CD14-positive monocyte (primary cell): ENCODE data around the gene ACTBL2. TPM values are rescaled to one million over a fixed set of nuclear protein-coding genes. Genes with fewer than 3 reads are reported as not detected.

Experiments used
- DNase-seq, 3 donors: peaks; one replicate each; pipeline ENCODE4 v3.0.0-alpha.2; 2011 to 2022
- H2AFZ ChIP-seq: 2 replicates; pipeline ENCODE4 v1.6.0; 2012; ENCODE audit warnings: mild to moderate bottlenecking, low read depth, low read length, inconsistent platforms; ENCODE audit not compliant: insufficient read depth, poor library complexity, severe bottlenecking
- H3K27ac ChIP-seq, 2 donors: 1 replicate in 1 of 2; 2 replicates in 1 of 2; pipeline ENCODE4 v1.5.1; 2012 to 2013; ENCODE audit warnings: low read length in 2 of 2, control low read depth in 1 of 2, inconsistent platforms in 1 of 2, low read depth in 1 of 2, mild to moderate bottlenecking in 1 of 2
- H3K27me3 ChIP-seq, 2 donors: one replicate each; pipeline versions ENCODE4 v1.6.0 to v1.6.1; 2011 to 2013; ENCODE audit warnings: low read length in 2 of 2; ENCODE audit not compliant: control insufficient read depth in 2 of 2, insufficient read depth in 2 of 2
- H3K36me3 ChIP-seq, 2 donors: replicated peaks in 1 of 2; 1 replicate in 1 of 2; 2 replicates in 1 of 2; pipeline versions ENCODE4 v1.5.1 to v1.6.1; 2012 to 2013; ENCODE audit warnings: low read length in 2 of 2, control low read depth in 1 of 2, inconsistent platforms in 1 of 2, mild to moderate bottlenecking in 1 of 2; ENCODE audit not compliant: insufficient read depth in 2 of 2, control insufficient read depth in 1 of 2
- H3K4me1 ChIP-seq, 2 donors: 1 replicate in 1 of 2; 2 replicates in 1 of 2; pipeline versions ENCODE4 v1.5.1 to v1.6.1; 2012 to 2013; ENCODE audit warnings: low read length in 2 of 2, control low read depth in 1 of 2, inconsistent platforms in 1 of 2, mild to moderate bottlenecking in 1 of 2, moderate library complexity in 1 of 2; ENCODE audit not compliant: insufficient read depth in 2 of 2, control insufficient read depth in 1 of 2
- H3K4me2 ChIP-seq: replicated peaks from 2 replicates; pipeline ENCODE3; 2012; ENCODE audit warnings: low read length, moderate library complexity, mild to moderate bottlenecking; ENCODE audit not compliant: poor library complexity, severe bottlenecking; ENCODE audit errors: extremely low read depth
- H3K4me3 ChIP-seq, 3 experiments: fragments of 200-600 bp in 1 of 3; sonication (generic) in 1 of 3; replicated peaks in 1 of 3; 1 replicate in 2 of 3; 2 replicates in 1 of 3; pipeline ENCODE4 v1.5.1; 2011 to 2013; ENCODE audit warnings: low read length in 3 of 3, mild to moderate bottlenecking in 3 of 3, control low read depth in 2 of 3, low read depth in 2 of 3, inconsistent platforms in 1 of 3, moderate library complexity in 1 of 3
- H3K79me2 ChIP-seq: 2 replicates; pipeline ENCODE4 v1.6.0; 2012; ENCODE audit warnings: mild to moderate bottlenecking, control low read depth, inconsistent platforms, low read length, moderate library complexity; ENCODE audit not compliant: insufficient read depth
- H3K9ac ChIP-seq: 2 replicates; pipeline ENCODE4 v1.6.0; 2017; ENCODE audit warnings: low read length, mild to moderate bottlenecking; ENCODE audit not compliant: insufficient read depth, poor library complexity, severe bottlenecking
- H3K9me3 ChIP-seq, 2 donors: replicated peaks in 1 of 2; 1 replicate in 1 of 2; 2 replicates in 1 of 2; pipeline versions ENCODE4 v1.5.1 to v1.6.1; 2012 to 2013; ENCODE audit warnings: low read length in 2 of 2, control low read depth in 1 of 2; ENCODE audit not compliant: control insufficient read depth in 1 of 2, insufficient read depth in 1 of 2
- H4K20me1 ChIP-seq: 2 replicates; pipeline ENCODE4 v1.6.0; 2012; ENCODE audit warnings: mild to moderate bottlenecking, low read length, control low read depth, moderate library complexity; ENCODE audit not compliant: insufficient read depth
- H3K27ac Mint-ChIP-seq, 7 donors: one replicate each; pipeline ENCODE4 v1.8.0; 2020; ENCODE audit warnings: mild to moderate bottlenecking in 7 of 7, mixed read lengths in 7 of 7, moderate library complexity in 6 of 7, inconsistent platforms in 2 of 7
- H3K27me3 Mint-ChIP-seq, 3 donors: one replicate each; pipeline ENCODE4 v1.8.0; 2021 to 2022; ENCODE audit warnings: low read depth in 3 of 3, mild to moderate bottlenecking in 3 of 3, mixed read lengths in 3 of 3, moderate library complexity in 3 of 3, inconsistent platforms in 1 of 3
- H3K36me3 Mint-ChIP-seq, 2 donors: one replicate each; pipeline ENCODE4 v1.8.0; 2020; ENCODE audit warnings: mixed read lengths in 2 of 2, inconsistent platforms in 1 of 2, mild to moderate bottlenecking in 1 of 2
- H3K4me1 Mint-ChIP-seq: one replicate; pipeline ENCODE4 v1.8.0; 2020; ENCODE audit warnings: mild to moderate bottlenecking, mixed read lengths
- H3K4me3 Mint-ChIP-seq, 2 donors: one replicate each; pipeline ENCODE4 v1.8.0; 2020; ENCODE audit warnings: mild to moderate bottlenecking in 2 of 2, mixed read lengths in 2 of 2, moderate library complexity in 1 of 2
- H3K9me3 Mint-ChIP-seq, 7 donors: one replicate each; pipeline ENCODE4 v1.8.0; 2020 to 2022; ENCODE audit warnings: mixed read lengths in 7 of 7, mild to moderate bottlenecking in 6 of 7, moderate library complexity in 6 of 7, inconsistent platforms in 2 of 7
- WGBS: methylation state at CpG from one replicate; pipeline ENCODE4 v1.1.5; 2013; ENCODE audit warnings: missing lambda C conversion rate; ENCODE audit not compliant: insufficient coverage; 5-methylcytosine and 5-hydroxymethylcytosine counted together
- intact Hi-C, 2 donors: fragments of 100-400 bp; cut with micrococcal nuclease; formaldehyde crosslinking; loops; one replicate each; pipeline versions ENCODE4 v1.15.0 to v1.15.1; 2023
- polyA plus RNA-seq, 3 donors: library from polyadenylated mRNA; depleted of rRNA in 1 of 3; unstranded in 2 of 3; stranded (reverse) in 1 of 3; fragments of 300-500 nt in 2 of 3; fragments of >200 nt in 1 of 3; fragmentation: Illumina TruSeq in 2 of 3; gene quantifications; 1 replicate in 2 of 3; 2 replicates in 1 of 3; pipeline ENCODE4 v1.2.3, GENCODE V29; 2012 to 2021
- TF ChIP-seq, protein P1 (sequence below): fragments of 200-600 bp; IDR thresholded peaks from one replicate; pipeline ENCODE4 v1.8.0; 2022; ENCODE audit warnings: antibody characterized with exemption, mild to moderate bottlenecking

Gene ACTBL2
- polyA plus RNA-seq, 3 donors = not detected

DNA sequence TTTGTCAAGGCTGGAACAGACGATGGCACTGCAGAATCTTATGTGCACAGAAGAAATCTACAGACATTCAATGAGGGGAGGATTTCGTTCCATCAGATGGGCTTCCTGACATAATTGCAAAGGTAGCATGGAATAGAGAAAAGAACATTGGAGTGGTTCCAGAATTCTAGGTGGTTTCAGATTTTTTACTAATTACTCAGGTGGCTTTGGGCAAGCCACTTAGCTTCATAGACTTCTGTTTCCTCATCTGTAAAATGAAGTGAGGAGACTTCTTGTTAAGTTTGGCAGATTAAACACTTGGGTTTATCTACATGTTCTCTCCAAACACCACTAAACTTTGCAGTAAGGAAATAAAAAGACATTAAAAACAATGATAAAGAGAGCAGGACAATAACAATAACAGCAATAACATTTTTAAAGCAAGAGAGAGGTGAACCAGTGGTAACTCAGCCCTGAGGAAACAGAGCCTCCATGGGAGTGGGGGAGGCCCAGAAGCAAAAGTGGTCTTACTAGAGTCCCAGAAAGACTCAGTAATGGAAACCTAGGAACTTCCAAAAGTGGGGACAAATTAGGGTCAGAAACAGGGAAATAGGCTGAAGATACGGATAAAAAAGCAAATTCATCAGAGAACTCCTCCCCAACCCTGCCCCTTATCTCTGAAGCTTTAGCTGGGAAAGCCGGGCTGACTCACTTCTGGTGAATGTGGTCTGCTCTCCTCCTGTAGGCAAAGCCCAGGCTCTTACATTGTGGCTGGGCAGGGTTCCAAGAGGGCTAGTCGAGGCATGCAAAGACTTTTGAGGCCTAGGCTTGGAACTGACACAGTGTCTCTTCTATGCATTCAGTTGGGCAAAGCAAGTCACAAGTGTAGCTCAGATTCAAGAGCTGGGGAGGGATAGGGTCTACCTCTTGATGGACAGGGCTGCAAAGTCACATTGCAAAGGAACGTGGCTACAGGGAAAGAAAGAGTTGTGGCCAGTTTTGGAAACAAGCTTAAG lies 11.8 kb upstream of the ACTBL2 start:
- H3K36me3 Mint-ChIP-seq = no peaks in the 10 kb centered on the region
- H3K9me3 Mint-ChIP-seq = peaks cover 0 to 2% (median 0%) of the 10 kb centered on the region in 7 donors
- TF ChIP-seq, protein P1, sequence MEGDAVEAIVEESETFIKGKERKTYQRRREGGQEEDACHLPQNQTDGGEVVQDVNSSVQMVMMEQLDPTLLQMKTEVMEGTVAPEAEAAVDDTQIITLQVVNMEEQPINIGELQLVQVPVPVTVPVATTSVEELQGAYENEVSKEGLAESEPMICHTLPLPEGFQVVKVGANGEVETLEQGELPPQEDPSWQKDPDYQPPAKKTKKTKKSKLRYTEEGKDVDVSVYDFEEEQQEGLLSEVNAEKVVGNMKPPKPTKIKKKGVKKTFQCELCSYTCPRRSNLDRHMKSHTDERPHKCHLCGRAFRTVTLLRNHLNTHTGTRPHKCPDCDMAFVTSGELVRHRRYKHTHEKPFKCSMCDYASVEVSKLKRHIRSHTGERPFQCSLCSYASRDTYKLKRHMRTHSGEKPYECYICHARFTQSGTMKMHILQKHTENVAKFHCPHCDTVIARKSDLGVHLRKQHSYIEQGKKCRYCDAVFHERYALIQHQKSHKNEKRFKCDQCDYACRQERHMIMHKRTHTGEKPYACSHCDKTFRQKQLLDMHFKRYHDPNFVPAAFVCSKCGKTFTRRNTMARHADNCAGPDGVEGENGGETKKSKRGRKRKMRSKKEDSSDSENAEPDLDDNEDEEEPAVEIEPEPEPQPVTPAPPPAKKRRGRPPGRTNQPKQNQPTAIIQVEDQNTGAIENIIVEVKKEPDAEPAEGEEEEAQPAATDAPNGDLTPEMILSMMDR = no peak
- DNase-seq = no peak
- H3K4me3 ChIP-seq = no peak overlapping the region
- WGBS = 0% methylated on average over 1 of the region's 6 CpGs
- peaks cover 18% of the 10 kb centered on the region for H3K4me1 Mint-ChIP-seq
- no peak overlapping the region for H3K4me2 ChIP-seq
- H3K27ac Mint-ChIP-seq = no peak overlapping the region
- no peak overlapping the region for H3K9ac ChIP-seq
- H3K4me1 ChIP-seq = no peaks in the 10 kb centered on the region
- H3K36me3 ChIP-seq = no peaks in the 10 kb centered on the region
- H3K27me3 Mint-ChIP-seq = no peaks in the 10 kb centered on the region
- H3K79me2 ChIP-seq = no peaks in the 10 kb centered on the region
- no peaks in the 10 kb centered on the region for H3K9me3 ChIP-seq
- H3K27ac ChIP-seq = no peak overlapping the region
- intact Hi-C loops = no loop called here
- no peaks in the 10 kb centered on the region for H3K27me3 ChIP-seq
- no peak overlapping the region for H3K4me3 Mint-ChIP-seq
- no peaks in the 10 kb centered on the region for H4K20me1 ChIP-seq
- H2AFZ ChIP-seq = no peak overlapping the region

DNA sequence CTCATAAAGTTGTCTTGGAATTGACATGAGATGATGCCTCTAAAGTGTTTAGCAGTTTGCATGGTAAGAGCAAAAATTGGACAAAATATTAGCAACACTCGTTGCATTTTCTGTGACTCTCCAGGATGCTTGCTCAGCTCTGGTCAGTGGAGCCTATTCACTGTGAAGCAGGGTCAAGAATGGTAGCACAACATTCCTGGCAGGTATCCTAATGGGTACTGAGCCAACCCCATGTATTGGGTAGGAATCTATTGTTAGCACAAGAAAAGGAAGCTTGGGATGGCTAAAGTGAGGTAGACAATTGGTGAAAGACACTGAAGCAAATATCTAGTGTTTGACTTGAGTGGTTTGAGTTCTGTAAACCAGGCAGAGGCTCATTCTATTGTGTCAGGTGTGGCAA lies 10.4 kb upstream of the ACTBL2 start:
- no peak overlapping the region for H3K4me2 ChIP-seq
- H3K9ac ChIP-seq = no peak overlapping the region
- H3K27ac ChIP-seq = no peak overlapping the region
- no peaks in the 10 kb centered on the region for H3K36me3 ChIP-seq
- Mint-ChIP-seq H3K4me3 (no peak overlapping the region), H3K36me3 (no peaks in the 10 kb centered on the region), H3K4me1 (peaks cover 10% of the 10 kb centered on the region), H3K27me3 (no peaks in the 10 kb centered on the region), H3K9me3 (no peaks in the 10 kb centered on the region), H3K27ac (no peak overlapping the region)
- H3K27me3 ChIP-seq = no peaks in the 10 kb centered on the region
- no peak for DNase-seq
- no peaks in the 10 kb centered on the region for H3K4me1 ChIP-seq
- no peak overlapping the region for H2AFZ ChIP-seq
- no peaks in the 10 kb centered on the region for H4K20me1 ChIP-seq
- H3K9me3 ChIP-seq = no peaks in the 10 kb centered on the region
- no peak overlapping the region for H3K4me3 ChIP-seq
- TF ChIP-seq, protein P1 = no peak
- intact Hi-C loops = no loop called here
- H3K79me2 ChIP-seq = no peaks in the 10 kb centered on the region
- 93% methylated on average over 1 of the region's 1 CpG for WGBS
